HEK293T (cell line): Measurements from ENCODE around the gene HS6ST1.

Experiments
- ARNT ChIP-seq: fragments of 450-650 bp; IDR thresholded peaks from 2 replicates; pipeline ENCODE4 v1.6.1; 2017; ENCODE audit warnings: mild to moderate bottlenecking
- BHLHE40 ChIP-seq: fragments of 450-650 bp; IDR thresholded peaks from 2 replicates; pipeline ENCODE4 v1.6.1; 2016; ENCODE audit warnings: mild to moderate bottlenecking, moderate library complexity, borderline replicate concordance
- CTBP1 ChIP-seq: fragments of 450-650 bp; IDR thresholded peaks from 2 replicates; pipeline ENCODE4 v1.6.1; 2016; ENCODE audit warnings: borderline replicate concordance
- ELF4 ChIP-seq: fragments of 450-650 bp; IDR thresholded peaks from 2 replicates; pipeline ENCODE4 v1.6.1; 2017; ENCODE audit warnings: antibody characterized with exemption
- FOXA1 ChIP-seq: fragments of 450-650 bp; IDR thresholded peaks from 2 replicates; pipeline ENCODE4 v1.6.1; 2016; ENCODE audit warnings: mild to moderate bottlenecking
- FOXK2 ChIP-seq: fragments of 450-650 bp; IDR thresholded peaks from 2 replicates; pipeline ENCODE4 v1.6.1; 2016; ENCODE audit warnings: mild to moderate bottlenecking
- FOXM1 ChIP-seq: fragments of 450-650 bp; IDR thresholded peaks from 2 replicates; pipeline ENCODE4 v1.6.1; 2017; ENCODE audit warnings: mild to moderate bottlenecking, borderline replicate concordance
- HDGF ChIP-seq: fragments of 450-650 bp; IDR thresholded peaks from 2 replicates; pipeline ENCODE4 v1.6.1; 2017; ENCODE audit warnings: antibody characterized with exemption, borderline replicate concordance
- L3MBTL2 ChIP-seq: fragments of 450-650 bp; conservative IDR thresholded peaks from 2 replicates; pipeline ENCODE4 v1.6.1; 2016; ENCODE audit warnings: mild to moderate bottlenecking
- LEF1 ChIP-seq: fragments of 450-650 bp; IDR thresholded peaks from 2 replicates; pipeline ENCODE4 v1.6.1; 2017; ENCODE audit warnings: mild to moderate bottlenecking, borderline replicate concordance
- NFRKB ChIP-seq: fragments of 450-650 bp; IDR thresholded peaks from 2 replicates; pipeline ENCODE4 v1.6.1; 2016; ENCODE audit warnings: mild to moderate bottlenecking, moderate library complexity
- SP1 ChIP-seq: fragments of 450-650 bp; IDR thresholded peaks from 2 replicates; pipeline ENCODE4 v1.6.1; 2017
- TARDBP ChIP-seq: fragments of 450-650 bp; IDR thresholded peaks from 2 replicates; pipeline ENCODE4 v1.6.1; 2016
- ZNF384 ChIP-seq: fragments of 450-650 bp; IDR thresholded peaks from 2 replicates; pipeline ENCODE4 v1.6.1; 2016

DNA sequence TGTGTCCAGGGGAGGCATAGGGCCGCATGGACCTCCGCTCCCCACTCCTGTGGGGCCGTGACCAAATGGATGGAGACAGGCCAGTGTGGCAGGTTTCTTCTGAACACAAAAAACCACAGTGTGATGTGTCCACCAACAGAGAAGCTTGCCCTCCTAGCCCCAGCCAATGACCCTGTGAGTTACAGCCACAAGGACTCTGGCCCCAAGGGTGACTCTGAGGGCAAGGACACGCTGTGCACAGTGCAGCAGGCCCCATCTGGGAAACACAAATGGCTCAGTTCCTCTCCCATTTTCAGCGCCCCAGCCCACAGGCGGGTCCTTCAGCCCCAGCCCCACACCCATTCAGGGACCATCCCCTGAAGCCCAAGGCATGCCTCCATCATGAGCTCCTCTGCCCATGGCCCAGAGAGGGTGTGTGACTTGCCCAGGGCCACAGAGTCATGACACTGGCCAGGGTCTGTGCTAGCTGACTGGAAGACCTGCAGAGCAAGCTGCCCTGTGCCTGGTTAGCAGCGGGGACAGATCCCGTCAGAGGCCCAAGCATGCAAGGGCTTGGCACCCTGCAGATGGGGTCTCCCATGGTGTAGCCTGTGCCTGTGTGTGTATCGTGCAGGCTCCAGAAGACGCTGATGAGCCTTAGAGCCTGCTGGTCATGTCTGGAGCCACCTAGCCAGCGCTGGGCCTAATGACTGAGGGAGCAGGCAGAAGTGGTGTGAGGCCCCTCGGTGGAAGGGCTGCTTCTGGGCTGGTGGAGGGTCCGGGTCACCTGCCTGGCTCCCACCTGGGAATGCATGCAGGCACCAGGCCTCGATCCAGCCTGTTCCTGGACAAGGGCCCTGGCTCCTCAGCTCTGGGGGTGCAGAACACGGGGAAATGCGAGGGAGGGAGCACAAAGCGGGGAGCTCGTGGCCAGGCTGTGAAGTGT lies 47.7 kb downstream of the HS6ST1 start:
- TF ChIP-seq NFRKB (no peak), L3MBTL2 (no peak), FOXM1 (no peak), HDGF (no peak), ELF4 (no peak), SP1 (no peak), ARNT (no peak), FOXA1 (no peak), TARDBP (no peak), FOXK2 (no peak), BHLHE40 (no peak), CTBP1 (no peak), ZNF384 (no peak), LEF1 (no peak)
